Sigmoid colon (tissue), 7 donors: Measurements from ENCODE around the gene INAFM2. TPM values are rescaled to one million over a fixed set of nuclear protein-coding genes. Genes with fewer than 3 reads are reported as not detected.

ENCODE experiments used
- DNase-seq: peaks from one replicate; pipeline ENCODE4 v3.0.0-alpha.2; 2019
- H3K27ac ChIP-seq, 4 donors: fragments of 200-600 bp; sonication (generic); one replicate each; pipeline ENCODE4 v1.5.1; 2016 to 2019; ENCODE audit warnings: mild to moderate bottlenecking in 1 of 4
- H3K27me3 ChIP-seq, 3 donors: fragments of 200-600 bp; sonication (generic); one replicate each; pipeline ENCODE4 v1.5.1; 2019; ENCODE audit warnings: mild to moderate bottlenecking in 1 of 3
- H3K36me3 ChIP-seq, 4 donors: fragments of 200-600 bp; sonication (generic); one replicate each; pipeline ENCODE4 v1.5.1; 2016 to 2019
- H3K4me1 ChIP-seq, 4 donors: fragments of 200-600 bp; sonication (generic); one replicate each; pipeline ENCODE4 v1.5.1; 2017 to 2019
- H3K4me3 ChIP-seq, 4 donors: fragments of 200-600 bp; sonication (generic); one replicate each; pipeline ENCODE4 v1.5.1; 2017 to 2019; ENCODE audit warnings: mild to moderate bottlenecking in 2 of 4, moderate library complexity in 1 of 4
- H3K9me3 ChIP-seq, 4 donors: fragments of 200-600 bp in 3 of 4; sonication (generic) in 3 of 4; one replicate each; pipeline versions ENCODE4 v1.5.1 to v1.6.1; 2013 to 2019
- CTCF ChIP-seq, 4 experiments: fragments of 450-650 bp in 3 of 4; fragments of 200-600 bp in 1 of 4; IDR thresholded peaks; one replicate each; pipeline ENCODE4 v1.5.1; 2016 to 2019; ENCODE audit warnings: antibody characterized with exemption in 4 of 4, mild to moderate bottlenecking in 3 of 4, moderate library complexity in 2 of 4
- EP300 ChIP-seq, 4 donors: sonication (generic); formaldehyde crosslinking; IDR thresholded peaks; one replicate each; pipeline ENCODE4 v1.6.1; 2017; ENCODE audit warnings: antibody characterized with exemption in 4 of 4
- POLR2A ChIP-seq, 2 donors: fragments of 450-650 bp; IDR thresholded peaks; one replicate each; pipeline ENCODE4 v1.6.1; 2016; ENCODE audit warnings: antibody characterized with exemption in 2 of 2, mild to moderate bottlenecking in 2 of 2, moderate library complexity in 2 of 2
- POLR2AphosphoS5 ChIP-seq, 4 donors: sonication (generic); formaldehyde crosslinking; IDR thresholded peaks; one replicate each; pipeline ENCODE4 v1.6.1; 2017; ENCODE audit warnings: antibody characterized with exemption in 4 of 4
- WGBS, 2 donors: extraction: QIAGEN DNeasy Blood & Tissue Kit; methylation state at CpG; one replicate each; pipeline ENCODE4 v1.1.7; 2013; 5-methylcytosine and 5-hydroxymethylcytosine counted together
- intact Hi-C: fragments of 100-400 bp; cut with DNase I; formaldehyde crosslinking; loops from one replicate; pipeline ENCODE4 v1.15.1; 2023
- polyA plus RNA-seq, 3 donors: library from polyadenylated mRNA; stranded (reverse); fragments of 200-250 nt; gene quantifications; one replicate each; pipeline ENCODE4 v1.2.3, GENCODE V29; 2013
- total RNA-seq, 4 donors: library from RNA; depleted of rRNA; stranded (reverse); fragments of >200 nt; gene quantifications; one replicate each; pipeline ENCODE4 v1.1.0, GENCODE V29; 2016
- donor health status: healthy with polysubstance abuse.
- donor health status: Bipolar disorder and iron deficiency.
- donor health status: healthy.

Gene INAFM2
- total RNA-seq (10 to 100 TPM; 41.0 to 63.1 (median 51.8) TPM), polyA plus RNA-seq (10 to 100 TPM in 1 of 3 donors, 1 to 10 TPM in 2; 6.6 to 13.4 (median 9.0) TPM)

DNA sequence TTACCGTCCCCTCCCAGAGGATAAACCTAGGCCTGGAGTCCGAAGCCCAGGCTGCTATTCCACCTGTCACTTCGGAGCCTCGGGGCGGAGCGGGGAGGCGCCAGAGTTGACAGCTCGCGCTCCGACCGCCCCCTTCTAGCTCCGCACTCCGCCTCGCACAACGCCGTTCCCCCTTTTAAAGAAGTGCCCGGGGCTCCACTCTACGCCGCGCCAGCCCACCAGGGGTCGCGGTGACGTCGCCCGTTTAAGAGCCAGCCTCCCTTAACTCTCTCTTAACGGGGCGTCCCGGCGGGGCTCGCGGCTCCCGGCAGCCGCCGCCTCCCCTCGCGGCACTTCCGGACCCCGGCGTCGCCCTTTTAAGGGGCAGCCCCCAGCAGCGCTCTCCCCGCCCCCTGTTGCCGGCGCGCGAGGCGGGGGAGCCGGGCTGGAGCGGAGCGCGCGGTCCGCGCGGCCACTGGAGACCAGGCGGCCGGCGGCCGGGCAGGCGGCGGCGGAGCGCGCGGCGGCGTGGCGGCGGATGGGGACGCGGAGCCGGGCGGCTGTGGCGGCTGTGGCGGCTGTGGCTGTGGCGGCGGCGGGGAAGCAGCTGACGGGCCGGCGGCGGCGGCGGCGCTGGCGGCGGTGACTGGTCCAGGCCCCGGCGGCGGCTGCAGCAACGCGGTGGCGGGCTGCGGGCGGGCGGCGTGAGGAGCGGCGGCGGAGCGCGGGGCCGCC lies at the start of gene INAFM2:
Gene INAFM2, plus strand, starts transcription at position 454 of the 714 bp plus-strand sequence. CDS start 364 bp downstream, outside the sequence.
- no peaks in the 10 kb centered on the region for H3K27me3 ChIP-seq
- H3K4me3 ChIP-seq: peak within 1 kb of the TSS; percentile 79 to 96 (median 90)
- H3K27ac ChIP-seq: peak within 1 kb of the TSS; percentile 90 to 99 (median 99)
- no peaks in the 10 kb centered on the region for H3K9me3 ChIP-seq
- peaks cover 0 to 66% (median 55%) of the 10 kb centered on the region in 4 donors for H3K4me1 ChIP-seq
- no peaks in the 10 kb centered on the region for H3K36me3 ChIP-seq
- peak in 3 of 4 experiments; percentile 59 to 64 (median 61) for TF ChIP-seq CTCF (IDR thresholded peaks at IDR 0.05)
- TF ChIP-seq POLR2AphosphoS5 (IDR thresholded peaks at IDR 0.05): peak; percentile 69 to 85 (median 74)
- TF ChIP-seq EP300 (IDR thresholded peaks at IDR 0.05): peak in 2 of 4 donors; percentile 7 to 45
- peak in 1 of 2 donors; percentile 60 for TF ChIP-seq POLR2A (IDR thresholded peaks at IDR 0.05)
- 0% methylated on average over 103 of the region's 103 CpGs for WGBS, 2 donors
- DNase-seq: peak; percentile 96
- intact Hi-C loops: loop anchor here (1.0 to 5.0 kb wide), 3 partner anchors 16 to 231 kb away; partner anchors contain the start of gene IVD

DNA sequence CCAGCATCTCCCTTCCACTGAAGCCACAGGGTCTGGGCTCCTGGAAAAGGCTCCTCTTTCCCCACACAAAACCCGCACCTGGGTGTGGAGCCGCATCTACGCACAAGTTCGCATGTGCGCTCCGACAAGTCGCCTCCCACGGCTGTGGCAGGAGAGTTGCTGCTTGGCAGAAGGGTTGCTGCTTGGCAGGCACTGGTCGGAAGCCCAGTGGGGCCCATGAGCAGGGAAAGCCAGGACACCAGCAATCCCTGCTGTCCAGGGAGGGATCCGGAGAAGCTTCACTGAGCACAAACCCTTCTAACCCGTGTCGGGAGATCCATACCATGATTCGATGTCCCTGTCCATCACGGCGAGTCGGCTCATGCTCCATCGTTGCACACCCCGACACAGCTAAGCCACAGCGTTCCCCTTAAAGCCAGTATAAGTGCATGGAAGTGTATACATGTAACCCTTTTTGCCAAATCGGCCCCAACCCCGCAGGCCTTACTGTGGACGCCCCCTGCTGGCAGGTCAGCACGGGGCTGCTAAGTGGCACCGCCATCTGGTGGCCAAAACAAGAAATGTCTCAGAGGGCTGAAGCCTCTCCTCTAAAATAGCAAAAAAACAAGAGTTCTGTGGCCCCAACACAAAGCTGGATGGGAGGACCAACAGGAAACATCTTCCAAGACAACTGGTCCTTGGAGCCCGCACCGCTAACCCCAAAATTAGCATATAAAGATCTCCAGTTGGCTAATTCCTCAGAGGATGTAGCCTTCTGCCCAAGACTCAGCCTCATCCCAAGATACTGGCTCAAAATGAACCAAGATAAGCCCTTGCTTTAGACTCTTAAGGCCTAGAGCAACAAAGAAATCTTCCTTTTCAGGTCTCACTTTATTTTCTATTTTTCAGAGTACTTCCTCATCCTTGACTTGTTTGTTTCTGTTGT lies 48.9 kb upstream of the INAFM2 start:
- no peak overlapping the region for H3K4me3 ChIP-seq
- peak; percentile 90 for DNase-seq
- H3K9me3 ChIP-seq: no peaks in the 10 kb centered on the region
- peaks cover 1 to 23% (median 10%) of the 10 kb centered on the region in 3 donors for H3K27me3 ChIP-seq
- WGBS, 2 donors: 55 to 58% methylated on average over 26 of the region's 26 CpGs
- TF ChIP-seq POLR2A (IDR thresholded peaks at IDR 0.05): no peak
- TF ChIP-seq EP300 (IDR thresholded peaks at IDR 0.05): no peak
- no peak for TF ChIP-seq POLR2AphosphoS5 (IDR thresholded peaks at IDR 0.05)
- TF ChIP-seq CTCF (IDR thresholded peaks at IDR 0.05): peak; percentile 100
- intact Hi-C loops: loop anchor here (1.0 kb wide), 3 partner anchors 57 to 229 kb away; no protein-coding TSS in a partner anchor
- peaks cover 0 to 5% (median 3%) of the 10 kb centered on the region in 4 donors for H3K4me1 ChIP-seq
- H3K27ac ChIP-seq: no peak overlapping the region
- no peaks in the 10 kb centered on the region for H3K36me3 ChIP-seq

DNA sequence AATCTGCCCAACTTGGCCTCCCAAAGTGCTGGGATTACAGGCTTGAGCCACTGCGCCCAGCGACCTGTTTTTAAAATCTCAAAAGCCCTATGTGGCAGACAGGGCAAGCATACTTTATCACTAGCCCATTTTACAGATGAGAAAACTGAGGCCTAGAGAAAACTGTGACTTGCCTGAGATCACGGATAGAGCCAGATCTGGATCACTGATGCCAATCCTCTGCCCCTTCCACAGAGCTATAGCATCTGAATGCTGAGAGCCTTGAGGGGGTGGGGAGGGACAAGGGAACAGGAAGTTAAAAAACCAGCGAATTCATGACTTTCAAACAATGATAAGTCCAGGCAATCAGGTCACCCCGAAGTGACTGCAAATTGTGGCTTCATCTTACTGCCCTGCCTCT lies 48.0 kb upstream of the INAFM2 start:
- TF ChIP-seq POLR2A (IDR thresholded peaks at IDR 0.05) (no peak), CTCF (IDR thresholded peaks at IDR 0.05) (no peak), EP300 (IDR thresholded peaks at IDR 0.05) (no peak), POLR2AphosphoS5 (IDR thresholded peaks at IDR 0.05) (no peak)
- WGBS, 2 donors: 81 to 89% methylated on average over 5 of the region's 5 CpGs
- Histone ChIP-seq H3K36me3 (no peaks in the 10 kb centered on the region), H3K27me3 (peaks cover 8 to 32% (median 18%) of the 10 kb centered on the region in 3 donors), H3K4me1 (peaks cover 0 to 9% (median 6%) of the 10 kb centered on the region in 4 donors), H3K27ac (no peak overlapping the region), H3K9me3 (no peaks in the 10 kb centered on the region), H3K4me3 (no peak overlapping the region)
- intact Hi-C loops: no loop called here
- no peak for DNase-seq

- Histone ChIP-seq H3K36me3 (no peaks in the 10 kb centered on the region), H3K4me3 (no peak overlapping the region), H3K9me3 (no peaks in the 10 kb centered on the region), H3K27ac (no peak overlapping the region), H3K4me1 (peaks cover 0 to 9% (median 6%) of the 10 kb centered on the region in 4 donors), H3K27me3 (peaks cover 13 to 36% (median 22%) of the 10 kb centered on the region in 3 donors)
- intact Hi-C loops: no loop called here
- no peak for DNase-seq
- TF ChIP-seq POLR2AphosphoS5 (IDR thresholded peaks at IDR 0.05): no peak
- no peak for TF ChIP-seq CTCF (IDR thresholded peaks at IDR 0.05)
- no peak for TF ChIP-seq EP300 (IDR thresholded peaks at IDR 0.05)
- TF ChIP-seq POLR2A (IDR thresholded peaks at IDR 0.05): no peak
- WGBS, 2 donors: 92 to 94% methylated on average over 7 of the region's 7 CpGs
Measured at GRCh38 chr15:40275954-40276353, 47.5 kb upstream of the INAFM2 start.
